H1 (cell line): Measurements from ENCODE around the gene ZNF618. TPM values are rescaled to one million over a fixed set of nuclear protein-coding genes. Genes with fewer than 3 reads are reported as not detected.

Experiments
- CBX5 ChIP-seq: fragments of 300-800, 300-1000 bp; sonication (generic); IDR thresholded peaks from 2 replicates; pipeline ENCODE4 v1.7.1; 2016; ENCODE audit warnings: antibody characterized with exemption, low read length, low read depth
- CTCF ChIP-seq, 3 experiments: IDR thresholded peaks; 1 replicate in 2 of 3; 2 replicates in 1 of 3; pipeline versions ENCODE4 v1.5.1 to v1.6.1; 2011; ENCODE audit warnings: low read length in 3 of 3, mild to moderate bottlenecking in 3 of 3, inconsistent platforms in 2 of 3, low read depth in 1 of 3, moderate library complexity in 1 of 3; ENCODE audit not compliant: insufficient read depth in 1 of 3; ENCODE audit errors: control extremely low read depth in 1 of 3
- JUN ChIP-seq: IDR thresholded peaks from 2 replicates; pipeline ENCODE4 v1.6.1; 2011; ENCODE audit warnings: low read depth, mild to moderate bottlenecking, improper control_type of control experiment, low read length
- NRF1 ChIP-seq: IDR thresholded peaks from 2 replicates; pipeline ENCODE4 v1.6.1; 2011; ENCODE audit warnings: mild to moderate bottlenecking, low read depth, low read length, improper control_type of control experiment
- TAF7 ChIP-seq: optimal IDR thresholded peaks from 2 replicates; pipeline ENCODE3; 2011; ENCODE audit warnings: low read depth, mild to moderate bottlenecking, inconsistent platforms, low read length, moderate library complexity, borderline replicate concordance
- YY1 ChIP-seq: IDR thresholded peaks from 2 replicates; pipeline ENCODE4 v1.6.1; 2011; ENCODE audit warnings: low read depth, mild to moderate bottlenecking, low read length
- polyA plus RNA-seq, 7 experiments: library from polyadenylated mRNA; depleted of rRNA in 3 of 7; stranded (reverse) in 5 of 7; unstranded in 2 of 7; fragments of >200 nt in 5 of 7; fragments of 200-250 nt in 2 of 7; gene quantifications; 1 replicate in 5 of 7; 2 replicates in 1 of 7; 4 replicates in 1 of 7; pipeline versions ENCODE4 v1.2.1 to v1.2.3, GENCODE V29; 2011 to 2013; ENCODE audit warnings: missing spikeins in 2 of 7, mixed read lengths in 2 of 7
- total RNA-seq: library from RNA; stranded (reverse); fragmentation: NEBNext Ultra II Directional; extraction: Animal tissue kit (Norgen Biotek cat#: 25700); gene quantifications from 2 replicates; pipeline ENCODE4 v1.2.1, GENCODE V29; 2021
- TF ChIP-seq, protein P1 (sequence below): IDR thresholded peaks from 2 replicates; pipeline ENCODE4 v1.6.1; 2011; ENCODE audit warnings: low read depth, mild to moderate bottlenecking, low read length; ENCODE audit not compliant: insufficient read depth

The ZNF618 gene
- total and polyA plus RNA-seq, 2 of the 8 experiments (the other 6 are each of a cell fraction or from before 2014, with no cell fraction given), result 9.6 to 28.5 TPM

DNA sequence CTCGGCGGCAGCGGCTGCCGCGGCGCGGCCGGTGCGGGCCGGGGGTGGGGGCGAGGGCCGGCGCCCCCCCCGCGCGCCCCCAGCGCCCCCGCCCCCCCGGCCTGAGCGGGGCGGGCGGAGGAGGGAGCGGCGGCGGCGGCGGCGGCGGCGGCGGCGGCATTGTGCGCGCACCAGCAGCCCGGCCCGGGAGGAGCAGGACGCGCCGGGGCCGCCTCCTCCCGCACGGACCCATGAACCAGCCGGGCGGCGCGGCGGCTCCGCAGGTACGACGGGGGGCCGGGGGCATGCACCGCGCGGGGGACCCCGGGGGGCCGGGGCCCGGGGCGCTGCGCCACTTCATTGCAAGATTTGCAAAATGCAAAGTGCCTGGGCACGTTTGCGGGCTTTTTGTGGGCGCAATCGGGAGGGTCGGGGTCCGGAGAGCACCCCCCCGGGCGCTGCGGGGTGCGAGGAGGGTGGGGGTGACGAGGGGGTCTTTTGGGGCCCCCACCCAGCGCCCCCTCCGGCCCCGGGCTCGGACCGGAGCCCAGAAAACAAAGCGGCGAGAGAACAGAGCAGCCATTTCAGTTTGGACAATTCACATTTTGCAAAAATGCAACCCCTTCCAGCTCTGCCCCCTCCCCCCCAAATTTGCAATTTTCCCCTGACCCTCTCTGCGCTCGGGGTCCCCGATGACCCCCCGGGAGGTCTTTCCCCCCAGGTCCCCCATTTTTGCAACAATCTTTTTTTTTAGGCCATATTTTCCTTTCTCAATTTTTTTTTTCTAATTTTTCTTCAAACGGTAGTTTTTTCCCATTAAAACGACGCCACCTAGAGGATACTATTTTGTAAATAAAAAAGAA lies at the start of gene ZNF618 (continued):
- TF ChIP-seq NRF1 (no peak), CBX5 (no peak), YY1 (peak; percentile 68; the same call in 1 of the 2 replicates), JUN (no peak), CTCF (IDR thresholded peaks at IDR 0.05; ENCODE audit: control extremely low read depth in 1 of 3, insufficient read depth in 1 of 3, low read depth in 1 of 3, low read length in 3 of 3) (no peak), TAF7 (peak; percentile 9)
- TF ChIP-seq, protein P1, sequence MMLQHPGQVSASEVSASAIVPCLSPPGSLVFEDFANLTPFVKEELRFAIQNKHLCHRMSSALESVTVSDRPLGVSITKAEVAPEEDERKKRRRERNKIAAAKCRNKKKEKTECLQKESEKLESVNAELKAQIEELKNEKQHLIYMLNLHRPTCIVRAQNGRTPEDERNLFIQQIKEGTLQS, result no peak
